Measurements from ENCODE around the gene ADGRF4. TPM values are rescaled to one million over a fixed set of nuclear protein-coding genes. Genes with fewer than 3 reads are reported as not detected.
A peak's percentile ranks its signal among the peaks of the same experiment; 100 is the strongest.

The ADGRF4 gene, protein sequence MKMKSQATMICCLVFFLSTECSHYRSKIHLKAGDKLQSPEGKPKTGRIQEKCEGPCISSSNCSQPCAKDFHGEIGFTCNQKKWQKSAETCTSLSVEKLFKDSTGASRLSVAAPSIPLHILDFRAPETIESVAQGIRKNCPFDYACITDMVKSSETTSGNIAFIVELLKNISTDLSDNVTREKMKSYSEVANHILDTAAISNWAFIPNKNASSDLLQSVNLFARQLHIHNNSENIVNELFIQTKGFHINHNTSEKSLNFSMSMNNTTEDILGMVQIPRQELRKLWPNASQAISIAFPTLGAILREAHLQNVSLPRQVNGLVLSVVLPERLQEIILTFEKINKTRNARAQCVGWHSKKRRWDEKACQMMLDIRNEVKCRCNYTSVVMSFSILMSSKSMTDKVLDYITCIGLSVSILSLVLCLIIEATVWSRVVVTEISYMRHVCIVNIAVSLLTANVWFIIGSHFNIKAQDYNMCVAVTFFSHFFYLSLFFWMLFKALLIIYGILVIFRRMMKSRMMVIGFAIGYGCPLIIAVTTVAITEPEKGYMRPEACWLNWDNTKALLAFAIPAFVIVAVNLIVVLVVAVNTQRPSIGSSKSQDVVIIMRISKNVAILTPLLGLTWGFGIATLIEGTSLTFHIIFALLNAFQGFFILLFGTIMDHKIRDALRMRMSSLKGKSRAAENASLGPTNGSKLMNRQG
- not detected for total RNA-seq
- long read RNA-seq = 0 reads

DNA sequence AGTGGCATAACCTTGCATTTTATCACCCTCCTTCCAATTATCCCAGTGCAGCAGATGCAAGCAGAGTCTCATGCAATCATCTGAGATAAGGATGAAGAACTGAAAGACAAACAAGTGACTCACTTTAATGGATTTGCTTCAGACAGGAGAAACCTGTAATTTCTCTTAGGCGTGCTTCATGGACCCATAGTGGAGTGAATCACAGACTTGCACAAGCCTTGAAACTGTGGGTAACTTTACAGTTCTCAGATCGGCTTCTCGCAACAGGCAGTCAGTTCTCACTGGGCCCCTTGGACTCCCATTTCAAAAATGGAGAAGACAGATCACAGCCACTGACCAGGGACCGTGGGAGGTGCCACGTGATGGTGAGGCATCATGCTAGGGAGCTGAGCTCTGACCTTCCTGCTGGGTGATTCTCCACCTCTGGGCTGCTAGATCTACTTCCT, at the start of gene ADGRF4:
ADGRF4 (plus strand) TSS at position 239 of the 446 bp plus-strand sequence. CDS start 8,666 bp downstream, outside the sequence.
- Histone ChIP-seq H3K27me3 (no peaks in the 10 kb centered on the region), H3K36me3 (no peaks in the 10 kb centered on the region), H3K4me3 (no peak within 1 kb of the TSS), H3K9me3 (no peaks in the 10 kb centered on the region), H3K27ac (no peak within 1 kb of the TSS), H3K4me1 (no peaks in the 10 kb centered on the region)
- no peak for DNase-seq
- TF ChIP-seq, protein P1, sequence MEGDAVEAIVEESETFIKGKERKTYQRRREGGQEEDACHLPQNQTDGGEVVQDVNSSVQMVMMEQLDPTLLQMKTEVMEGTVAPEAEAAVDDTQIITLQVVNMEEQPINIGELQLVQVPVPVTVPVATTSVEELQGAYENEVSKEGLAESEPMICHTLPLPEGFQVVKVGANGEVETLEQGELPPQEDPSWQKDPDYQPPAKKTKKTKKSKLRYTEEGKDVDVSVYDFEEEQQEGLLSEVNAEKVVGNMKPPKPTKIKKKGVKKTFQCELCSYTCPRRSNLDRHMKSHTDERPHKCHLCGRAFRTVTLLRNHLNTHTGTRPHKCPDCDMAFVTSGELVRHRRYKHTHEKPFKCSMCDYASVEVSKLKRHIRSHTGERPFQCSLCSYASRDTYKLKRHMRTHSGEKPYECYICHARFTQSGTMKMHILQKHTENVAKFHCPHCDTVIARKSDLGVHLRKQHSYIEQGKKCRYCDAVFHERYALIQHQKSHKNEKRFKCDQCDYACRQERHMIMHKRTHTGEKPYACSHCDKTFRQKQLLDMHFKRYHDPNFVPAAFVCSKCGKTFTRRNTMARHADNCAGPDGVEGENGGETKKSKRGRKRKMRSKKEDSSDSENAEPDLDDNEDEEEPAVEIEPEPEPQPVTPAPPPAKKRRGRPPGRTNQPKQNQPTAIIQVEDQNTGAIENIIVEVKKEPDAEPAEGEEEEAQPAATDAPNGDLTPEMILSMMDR (IDR thresholded peaks at IDR 0.05) = no peak
- intact Hi-C loops (cut with DNase I) = no loop called here
- peak; percentile 16 for ATAC-seq

DNA sequence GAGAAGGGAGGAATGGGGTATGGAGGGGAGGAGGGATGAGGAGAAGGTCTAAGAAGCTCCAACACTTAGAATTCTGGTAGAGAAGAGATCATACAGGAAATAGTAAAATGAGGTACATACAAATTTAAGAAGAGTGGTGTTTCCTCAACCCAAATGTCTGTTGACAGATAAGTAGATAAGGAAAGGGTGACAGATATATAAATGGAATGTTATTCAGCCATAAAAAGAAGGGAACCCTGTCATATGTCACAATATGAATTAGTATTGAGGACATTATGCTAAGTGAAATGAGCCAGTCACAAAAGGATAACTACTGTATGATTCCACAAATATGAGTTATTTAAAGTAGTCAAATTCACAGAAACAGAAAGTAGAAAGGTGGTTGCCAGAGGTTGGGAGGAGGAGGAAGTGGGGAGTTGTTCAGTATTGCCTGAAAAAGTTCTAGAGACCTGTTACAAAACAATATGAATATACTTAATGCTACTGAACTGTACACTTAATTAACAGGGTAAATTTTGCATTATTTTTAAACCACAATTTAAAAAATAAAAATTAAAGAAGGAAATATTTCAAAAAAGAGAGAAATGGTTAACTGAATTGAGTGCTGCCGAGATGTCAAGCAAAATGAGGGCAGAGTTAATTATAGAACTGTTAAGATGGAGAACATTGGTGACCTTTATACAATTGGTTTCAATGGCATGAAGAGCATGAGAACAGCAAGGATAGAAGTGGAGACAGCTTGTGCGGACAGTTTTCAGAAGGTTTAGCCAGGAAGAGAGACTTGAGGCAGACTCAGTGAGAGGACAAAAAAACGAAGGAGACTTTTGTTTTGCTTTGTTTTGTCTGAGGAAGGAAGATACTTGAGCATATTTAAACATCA, 47.6 kb upstream of the ADGRF4 start:
- H3K27me3 ChIP-seq = no peaks in the 10 kb centered on the region
- peaks cover 7% of the 10 kb centered on the region for H3K4me1 ChIP-seq
- ATAC-seq = no peak
- H3K4me3 ChIP-seq = no peak overlapping the region
- H3K9me3 ChIP-seq = no peaks in the 10 kb centered on the region
- H3K36me3 ChIP-seq = no peaks in the 10 kb centered on the region
- H3K27ac ChIP-seq = no peak overlapping the region
- DNase-seq = no peak
- intact Hi-C loops (cut with DNase I) = no loop called here
- TF ChIP-seq, protein P1 (IDR thresholded peaks at IDR 0.05) = no peak

DNA sequence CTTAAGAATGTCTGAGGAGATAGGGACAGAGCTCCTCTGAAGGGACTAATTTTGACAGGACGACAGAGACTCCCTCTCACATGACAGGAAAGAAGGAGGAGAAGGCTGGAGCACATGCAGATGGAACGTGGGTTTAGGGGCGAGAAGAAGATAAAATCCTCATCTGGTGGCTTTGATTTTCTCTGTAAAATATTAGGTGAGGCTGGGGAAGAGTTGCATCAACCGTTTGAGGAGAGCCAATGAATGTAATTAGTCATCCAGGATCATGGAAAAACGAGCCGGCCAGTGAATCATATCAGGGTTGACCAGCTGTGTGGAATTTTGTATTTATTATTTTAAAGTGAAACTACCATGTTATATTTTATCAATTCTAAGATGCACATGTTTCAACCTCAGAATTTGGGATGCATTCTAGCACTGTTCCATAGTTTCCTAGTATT, 46.9 kb upstream of the ADGRF4 start:
- TF ChIP-seq, protein P1 (IDR thresholded peaks at IDR 0.05) = no peak
- no peak for ATAC-seq
- H3K27me3 ChIP-seq = no peaks in the 10 kb centered on the region
- no peak for DNase-seq
- H3K9me3 ChIP-seq = no peaks in the 10 kb centered on the region
- peaks cover 7% of the 10 kb centered on the region for H3K4me1 ChIP-seq
- H3K4me3 ChIP-seq = no peak overlapping the region
- H3K27ac ChIP-seq = no peak overlapping the region
- intact Hi-C loops (cut with DNase I) = no loop called here
- no peaks in the 10 kb centered on the region for H3K36me3 ChIP-seq

DNA sequence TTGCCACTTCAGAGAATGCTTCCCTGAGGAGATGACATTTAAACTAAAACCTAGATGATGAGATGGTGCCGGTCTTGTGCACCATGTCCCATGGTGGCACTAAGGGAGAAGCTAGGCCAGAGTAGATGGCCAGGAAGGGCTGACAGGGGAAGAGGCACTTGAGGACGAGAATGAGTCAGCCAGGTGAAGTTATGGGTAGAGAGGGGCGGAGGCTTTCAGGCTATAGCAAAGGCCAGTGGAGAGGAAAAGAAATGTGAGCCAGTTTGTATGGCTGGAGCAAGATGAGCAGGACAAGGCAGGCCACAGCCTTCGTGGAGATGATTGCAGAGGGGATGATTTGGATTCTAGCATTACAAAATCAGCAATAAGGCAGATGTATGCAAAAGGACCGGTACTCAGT, 44.7 kb upstream of the ADGRF4 start:
- ATAC-seq = peak; percentile 25
- intact Hi-C loops (cut with DNase I) = no loop called here
- Histone ChIP-seq H3K27me3 (no peaks in the 10 kb centered on the region), H3K4me1 (peaks cover 7% of the 10 kb centered on the region), H3K27ac (no peak overlapping the region), H3K4me3 (no peak overlapping the region), H3K36me3 (no peaks in the 10 kb centered on the region), H3K9me3 (no peaks in the 10 kb centered on the region)
- DNase-seq = no peak
- TF ChIP-seq, protein P1 (IDR thresholded peaks at IDR 0.05) = no peak

DNA sequence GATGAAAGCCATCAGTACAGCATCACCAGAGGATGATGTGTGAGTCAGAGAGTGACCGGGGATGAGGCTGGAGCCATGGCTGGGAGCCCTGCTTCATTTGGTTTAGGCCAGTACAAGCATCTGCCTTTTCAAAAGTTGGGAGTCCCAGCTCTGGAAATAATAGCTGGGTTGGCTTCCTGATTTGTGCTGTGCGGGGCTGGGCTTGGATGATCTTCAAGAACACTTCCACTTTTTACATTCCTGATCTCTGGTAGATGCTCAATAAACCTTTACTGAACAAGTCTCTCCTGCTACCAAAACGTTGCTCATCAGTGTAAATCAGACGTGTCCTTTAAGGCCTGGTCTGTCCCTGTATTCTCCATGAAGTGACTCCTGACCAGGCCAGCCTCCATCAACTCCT, 44.1 kb upstream of the ADGRF4 start:
- Histone ChIP-seq H3K4me1 (peaks cover 7% of the 10 kb centered on the region), H3K27ac (no peak overlapping the region), H3K9me3 (no peaks in the 10 kb centered on the region), H3K4me3 (no peak overlapping the region), H3K36me3 (no peaks in the 10 kb centered on the region), H3K27me3 (no peaks in the 10 kb centered on the region)
- TF ChIP-seq, protein P1 (IDR thresholded peaks at IDR 0.05) = no peak
- ATAC-seq = no peak
- intact Hi-C loops (cut with DNase I) = no loop called here
- DNase-seq = no peak
